ENCODE measurements around the gene SLC16A3.

GRCh38 chr17:82226146-82226808, 2.6 kb upstream of the SLC16A3 start:
- no peak for TF ChIP-seq CTCF (IDR thresholded peaks at IDR 0.05; ENCODE audit: low read depth, low read length, missing input control)
- TF ChIP-seq RAD21 (IDR thresholded peaks at IDR 0.05) = no peak
- TF ChIP-seq SP1 (IDR thresholded peaks at IDR 0.05) = no peak
- TF ChIP-seq YY1 (IDR thresholded peaks at IDR 0.05) = no peak
- TF ChIP-seq MAX (IDR thresholded peaks at IDR 0.05) = no peak
- no peak for TF ChIP-seq ATF3 (IDR thresholded peaks at IDR 0.05)
- TF ChIP-seq TAF1 (conservative IDR thresholded peaks at IDR 0.05) = no peak
